Measurements from ENCODE around the gene ISG20.

Gene ISG20

DNA sequence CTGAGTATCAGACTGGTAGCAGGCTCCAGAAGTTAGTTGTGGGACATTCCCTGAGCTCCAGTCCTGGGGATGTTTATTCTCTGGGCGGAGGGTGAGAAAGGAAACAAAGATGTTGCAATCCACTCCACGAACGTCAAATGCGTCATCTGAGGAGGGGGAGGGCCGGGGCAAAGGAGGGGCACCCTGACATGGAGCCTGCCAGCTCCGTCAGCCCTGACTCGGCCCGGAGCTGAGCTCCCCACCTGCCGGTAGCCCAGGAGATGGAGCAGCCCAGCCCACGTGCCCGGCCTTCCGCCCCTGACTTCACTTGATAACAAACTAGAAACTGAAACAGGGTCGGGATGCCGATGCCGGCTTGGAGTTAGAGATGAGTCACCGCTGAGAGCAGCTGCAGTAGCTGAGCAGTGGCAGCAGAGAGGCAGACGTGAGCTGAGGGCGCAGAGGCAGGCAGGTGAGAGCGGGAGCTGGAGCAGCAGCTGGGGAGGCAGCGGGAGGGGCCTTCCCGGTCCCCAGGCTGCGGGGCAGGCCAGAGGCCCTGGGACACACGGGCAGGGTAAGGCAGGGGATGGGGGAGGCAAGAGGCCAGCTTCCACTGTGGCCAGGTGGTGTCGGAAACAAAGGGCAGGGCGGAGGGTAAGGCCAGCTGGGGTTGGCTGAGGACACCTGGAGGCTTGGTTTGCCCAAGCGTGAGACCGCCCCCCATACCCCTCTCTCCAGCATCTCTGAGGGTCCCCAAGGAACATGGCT lies at the start of gene ISG20 (continued):
- peak; percentile 67 for TF ChIP-seq SP2 (tag by site-specific recombination; IDR thresholded peaks at IDR 0.05)
- TF ChIP-seq, protein P1, sequence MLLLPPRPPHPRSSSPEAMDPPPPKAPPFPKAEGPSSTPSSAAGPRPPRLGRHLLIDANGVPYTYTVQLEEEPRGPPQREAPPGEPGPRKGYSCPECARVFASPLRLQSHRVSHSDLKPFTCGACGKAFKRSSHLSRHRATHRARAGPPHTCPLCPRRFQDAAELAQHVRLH (tag by site-specific recombination; IDR thresholded peaks at IDR 0.05): no peak
- peak; percentile 89 for TF ChIP-seq ZNF324 (tag by site-specific recombination; IDR thresholded peaks at IDR 0.05)
- no peak for TF ChIP-seq ZNF571 (tag by site-specific recombination; IDR thresholded peaks at IDR 0.05)
- TF ChIP-seq, protein P2, sequence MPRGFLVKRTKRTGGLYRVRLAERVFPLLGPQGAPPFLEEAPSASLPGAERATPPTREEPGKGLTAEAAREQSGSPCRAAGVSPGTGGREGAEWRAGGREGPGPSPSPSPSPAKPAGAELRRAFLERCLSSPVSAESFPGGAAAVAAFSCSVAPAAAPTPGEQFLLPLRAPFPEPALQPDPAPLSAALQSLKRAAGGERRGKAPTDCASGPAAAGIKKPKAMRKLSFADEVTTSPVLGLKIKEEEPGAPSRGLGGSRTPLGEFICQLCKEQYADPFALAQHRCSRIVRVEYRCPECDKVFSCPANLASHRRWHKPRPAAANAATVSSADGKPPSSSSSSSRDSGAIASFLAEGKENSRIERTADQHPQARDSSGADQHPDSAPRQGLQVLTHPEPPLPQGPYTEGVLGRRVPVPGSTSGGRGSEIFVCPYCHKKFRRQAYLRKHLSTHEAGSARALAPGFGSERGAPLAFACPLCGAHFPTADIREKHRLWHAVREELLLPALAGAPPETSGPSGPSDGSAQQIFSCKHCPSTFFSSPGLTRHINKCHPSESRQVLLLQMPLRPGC (tag by site-specific recombination; IDR thresholded peaks at IDR 0.05): peak; percentile 90
- TF ChIP-seq ZNF426 (tag by site-specific recombination; IDR thresholded peaks at IDR 0.05): no peak
- TF ChIP-seq ZNF404 (tag by site-specific recombination; IDR thresholded peaks at IDR 0.05): no peak
- peak; percentile 78 for TF ChIP-seq SP3 (tag by site-specific recombination; IDR thresholded peaks at IDR 0.05)
- no peak for TF ChIP-seq ZNF157 (tag by site-specific recombination; IDR thresholded peaks at IDR 0.05)
- TF ChIP-seq ZNF350 (tag by site-specific recombination; IDR thresholded peaks at IDR 0.05): no peak
- peak; percentile 97 for TF ChIP-seq ZBTB20 (tag by site-specific recombination; IDR thresholded peaks at IDR 0.05)
- TF ChIP-seq, protein P3, sequence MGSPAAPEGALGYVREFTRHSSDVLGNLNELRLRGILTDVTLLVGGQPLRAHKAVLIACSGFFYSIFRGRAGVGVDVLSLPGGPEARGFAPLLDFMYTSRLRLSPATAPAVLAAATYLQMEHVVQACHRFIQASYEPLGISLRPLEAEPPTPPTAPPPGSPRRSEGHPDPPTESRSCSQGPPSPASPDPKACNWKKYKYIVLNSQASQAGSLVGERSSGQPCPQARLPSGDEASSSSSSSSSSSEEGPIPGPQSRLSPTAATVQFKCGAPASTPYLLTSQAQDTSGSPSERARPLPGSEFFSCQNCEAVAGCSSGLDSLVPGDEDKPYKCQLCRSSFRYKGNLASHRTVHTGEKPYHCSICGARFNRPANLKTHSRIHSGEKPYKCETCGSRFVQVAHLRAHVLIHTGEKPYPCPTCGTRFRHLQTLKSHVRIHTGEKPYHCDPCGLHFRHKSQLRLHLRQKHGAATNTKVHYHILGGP (tag by site-specific recombination; IDR thresholded peaks at IDR 0.05): no peak
- TF ChIP-seq BCL11B (tag by site-specific recombination; IDR thresholded peaks at IDR 0.05; ENCODE audit: low read depth): no peak
- TF ChIP-seq KLF1 (tag by site-specific recombination; IDR thresholded peaks at IDR 0.05): peak; percentile 84
- no peak for TF ChIP-seq ZNF175 (tag by site-specific recombination; IDR thresholded peaks at IDR 0.05)
- TF ChIP-seq MEIS1 (CRISPR knock-in tag; IDR thresholded peaks at IDR 0.05; ENCODE audit: borderline replicate concordance): no peak
- TF ChIP-seq GFI1B (tag by site-specific recombination; IDR thresholded peaks at IDR 0.05): no peak
- TF ChIP-seq ZFP41 (tag by site-specific recombination; IDR thresholded peaks at IDR 0.05; ENCODE audit: borderline replicate concordance): no peak
- TF ChIP-seq ZNF112 (tag by site-specific recombination; IDR thresholded peaks at IDR 0.05): no peak
- no peak for TF ChIP-seq ZNF701 (tag by site-specific recombination; IDR thresholded peaks at IDR 0.05)
- peak; percentile 100 for TF ChIP-seq ZNF600 (tag by site-specific recombination; IDR thresholded peaks at IDR 0.05)
- no peak for TF ChIP-seq ZNF280D (tag by site-specific recombination; IDR thresholded peaks at IDR 0.05)
- TF ChIP-seq ZNF664 (tag by site-specific recombination; IDR thresholded peaks at IDR 0.05): no peak
- TF ChIP-seq HOXA7 (CRISPR knock-in tag; IDR thresholded peaks at IDR 0.05; ENCODE audit: borderline replicate concordance): no peak
- TF ChIP-seq, protein P4, sequence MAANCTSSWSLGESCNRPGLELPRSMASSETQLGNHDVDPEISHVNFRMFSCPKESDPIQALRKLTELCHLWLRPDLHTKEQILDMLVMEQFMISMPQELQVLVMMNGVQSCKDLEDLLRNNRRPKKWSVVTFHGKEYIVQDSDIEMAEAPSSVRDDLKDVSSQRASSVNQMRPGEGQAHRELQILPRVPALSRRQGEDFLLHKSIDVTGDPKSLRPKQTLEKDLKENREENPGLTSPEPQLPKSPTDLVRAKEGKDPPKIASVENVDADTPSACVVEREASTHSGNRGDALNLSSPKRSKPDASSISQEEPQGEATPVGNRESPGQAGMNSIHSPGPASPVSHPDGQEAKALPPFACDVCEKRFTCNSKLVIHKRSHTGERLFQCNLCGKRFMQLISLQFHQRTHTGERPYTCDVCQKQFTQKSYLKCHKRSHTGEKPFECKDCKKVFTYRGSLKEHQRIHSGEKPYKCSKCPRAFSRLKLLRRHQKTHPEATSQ (tag by site-specific recombination; IDR thresholded peaks at IDR 0.05): no peak
- TF ChIP-seq ZNF621 (tag by site-specific recombination; IDR thresholded peaks at IDR 0.05): no peak
- no peak for TF ChIP-seq SALL2 (tag by site-specific recombination; IDR thresholded peaks at IDR 0.05; ENCODE audit: borderline replicate concordance)
- no peak for TF ChIP-seq ZNF777 (tag by site-specific recombination; IDR thresholded peaks at IDR 0.05; ENCODE audit: borderline replicate concordance)
- peak; percentile 97 for TF ChIP-seq ZNF10 (tag by site-specific recombination; IDR thresholded peaks at IDR 0.05)
- no peak for TF ChIP-seq ZNF501 (tag by site-specific recombination; IDR thresholded peaks at IDR 0.05)
- TF ChIP-seq KLF7 (tag by site-specific recombination; IDR thresholded peaks at IDR 0.05; ENCODE audit: borderline replicate concordance): no peak
- TF ChIP-seq ZNF544 (tag by site-specific recombination; IDR thresholded peaks at IDR 0.05): no peak
- TF ChIP-seq KLF10 (tag by site-specific recombination; IDR thresholded peaks at IDR 0.05): peak; percentile 69
